Activated naive CD4-positive, alpha-beta T cell treated with anti-CD3 and anti-CD28 coated beads, Interleukin-2, amount 50 U/mL, for 24 hours (primary cell): ENCODE data around the gene SNX25.

Experiments
- H3K27ac Mint-ChIP-seq: one replicate; pipeline ENCODE4 v1.8.0; 2021; ENCODE audit warnings: mild to moderate bottlenecking, mixed read lengths
- H3K27me3 Mint-ChIP-seq: one replicate; pipeline ENCODE4 v1.8.0; 2021; ENCODE audit warnings: mixed read lengths
- H3K36me3 Mint-ChIP-seq: one replicate; pipeline ENCODE4 v1.8.0; 2021; ENCODE audit warnings: mixed read lengths
- H3K4me1 Mint-ChIP-seq: one replicate; pipeline ENCODE4 v1.8.0; 2021; ENCODE audit warnings: mixed read lengths
- H3K4me3 Mint-ChIP-seq: one replicate; pipeline ENCODE4 v1.8.0; 2021; ENCODE audit warnings: mild to moderate bottlenecking, mixed read lengths
- H3K9me3 Mint-ChIP-seq: one replicate; pipeline ENCODE4 v1.8.0; 2021; ENCODE audit warnings: mixed read lengths

The SNX25 gene

GRCh38 chr4:185259719-185260118 lies 50.3 kb downstream of the SNX25 start:
- no peak overlapping the region for H3K4me3 Mint-ChIP-seq
- H3K4me1 Mint-ChIP-seq, result peaks cover 25% of the 10 kb centered on the region
- H3K27me3 Mint-ChIP-seq, result no peaks in the 10 kb centered on the region
- peaks cover 7% of the 10 kb centered on the region for H3K36me3 Mint-ChIP-seq
- H3K9me3 Mint-ChIP-seq, result no peaks in the 10 kb centered on the region
- no peak overlapping the region for H3K27ac Mint-ChIP-seq

- Mint-ChIP-seq H3K4me1 (peaks cover 28% of the 10 kb centered on the region), H3K4me3 (no peak overlapping the region), H3K27me3 (no peaks in the 10 kb centered on the region), H3K36me3 (peaks cover 7% of the 10 kb centered on the region), H3K27ac (no peak overlapping the region), H3K9me3 (no peaks in the 10 kb centered on the region)
Observed at GRCh38 chr4:185261946-185262345, 52.5 kb downstream of the SNX25 start.

GRCh38 chr4:185263419-185263818 lies 54.0 kb downstream of the SNX25 start:
- no peaks in the 10 kb centered on the region for H3K27me3 Mint-ChIP-seq
- H3K9me3 Mint-ChIP-seq, result no peaks in the 10 kb centered on the region
- no peak overlapping the region for H3K4me3 Mint-ChIP-seq
- H3K36me3 Mint-ChIP-seq, result peaks cover 13% of the 10 kb centered on the region
- peaks cover 23% of the 10 kb centered on the region for H3K4me1 Mint-ChIP-seq
- H3K27ac Mint-ChIP-seq, result no peak overlapping the region

GRCh38 chr4:185265942-185266341 lies 56.5 kb downstream of the SNX25 start:
- H3K4me1 Mint-ChIP-seq, result peaks cover 11% of the 10 kb centered on the region
- no peaks in the 10 kb centered on the region for H3K9me3 Mint-ChIP-seq
- H3K4me3 Mint-ChIP-seq, result no peak overlapping the region
- H3K36me3 Mint-ChIP-seq, result peaks cover 19% of the 10 kb centered on the region
- no peaks in the 10 kb centered on the region for H3K27me3 Mint-ChIP-seq
- H3K27ac Mint-ChIP-seq, result no peak overlapping the region

- Mint-ChIP-seq H3K9me3 (no peaks in the 10 kb centered on the region), H3K27ac (no peak overlapping the region), H3K36me3 (peaks cover 18% of the 10 kb centered on the region), H3K4me1 (peaks cover 6% of the 10 kb centered on the region), H3K4me3 (no peak overlapping the region), H3K27me3 (no peaks in the 10 kb centered on the region)
Observed at GRCh38 chr4:185269286-185269685, 59.9 kb downstream of the SNX25 start.

GRCh38 chr4:185270037-185270436 lies 60.6 kb downstream of the SNX25 start:
- Mint-ChIP-seq H3K36me3 (peaks cover 17% of the 10 kb centered on the region), H3K4me3 (no peak overlapping the region), H3K27ac (no peak overlapping the region), H3K9me3 (no peaks in the 10 kb centered on the region), H3K4me1 (peaks cover 6% of the 10 kb centered on the region), H3K27me3 (no peaks in the 10 kb centered on the region)

GRCh38 chr4:185270885-185271284 lies 61.5 kb downstream of the SNX25 start:
- Mint-ChIP-seq H3K4me1 (peaks cover 2% of the 10 kb centered on the region), H3K36me3 (peaks cover 17% of the 10 kb centered on the region), H3K9me3 (no peaks in the 10 kb centered on the region), H3K27ac (no peak overlapping the region), H3K27me3 (no peaks in the 10 kb centered on the region), H3K4me3 (no peak overlapping the region)

- Mint-ChIP-seq H3K4me3 (no peak overlapping the region), H3K36me3 (peaks cover 20% of the 10 kb centered on the region), H3K27ac (no peak overlapping the region), H3K4me1 (no peaks in the 10 kb centered on the region), H3K9me3 (no peaks in the 10 kb centered on the region), H3K27me3 (no peaks in the 10 kb centered on the region)
Observed at GRCh38 chr4:185272245-185272644, 62.8 kb downstream of the SNX25 start.

- no peak overlapping the region for H3K4me3 Mint-ChIP-seq
- no peaks in the 10 kb centered on the region for H3K4me1 Mint-ChIP-seq
- no peaks in the 10 kb centered on the region for H3K9me3 Mint-ChIP-seq
- H3K36me3 Mint-ChIP-seq, result peaks cover 8% of the 10 kb centered on the region
- no peak overlapping the region for H3K27ac Mint-ChIP-seq
- H3K27me3 Mint-ChIP-seq, result no peaks in the 10 kb centered on the region
Observed at GRCh38 chr4:185275501-185275900, 66.1 kb downstream of the SNX25 start.

- no peaks in the 10 kb centered on the region for H3K9me3 Mint-ChIP-seq
- no peak overlapping the region for H3K27ac Mint-ChIP-seq
Observed at GRCh38 chr4:185276036-185276435, 66.6 kb downstream of the SNX25 start.

GRCh38 chr4:185278716-185279115 lies 69.3 kb downstream of the SNX25 start:
- no peak overlapping the region for H3K27ac Mint-ChIP-seq
- H3K9me3 Mint-ChIP-seq, result no peaks in the 10 kb centered on the region
- H3K4me1 Mint-ChIP-seq, result no peaks in the 10 kb centered on the region
- H3K36me3 Mint-ChIP-seq, result peaks cover 7% of the 10 kb centered on the region
- no peak overlapping the region for H3K4me3 Mint-ChIP-seq
- H3K27me3 Mint-ChIP-seq, result no peaks in the 10 kb centered on the region

More at GRCh38 chr4:185276036-185276435, 66.6 kb downstream of the SNX25 start:
- Mint-ChIP-seq H3K36me3 (peaks cover 8% of the 10 kb centered on the region), H3K4me3 (no peak overlapping the region), H3K27me3 (no peaks in the 10 kb centered on the region), H3K4me1 (no peaks in the 10 kb centered on the region)

- H3K36me3 Mint-ChIP-seq, result peaks cover 11% of the 10 kb centered on the region
- no peaks in the 10 kb centered on the region for H3K27me3 Mint-ChIP-seq
- H3K4me3 Mint-ChIP-seq, result no peak overlapping the region
- no peaks in the 10 kb centered on the region for H3K9me3 Mint-ChIP-seq
- no peak overlapping the region for H3K27ac Mint-ChIP-seq
- H3K4me1 Mint-ChIP-seq, result no peaks in the 10 kb centered on the region
Observed at GRCh38 chr4:185280608-185281007, 71.2 kb downstream of the SNX25 start.

GRCh38 chr4:185282968-185283367 lies 73.6 kb downstream of the SNX25 start:
- no peaks in the 10 kb centered on the region for H3K4me1 Mint-ChIP-seq
- no peak overlapping the region for H3K4me3 Mint-ChIP-seq
- no peaks in the 10 kb centered on the region for H3K27me3 Mint-ChIP-seq
- peaks cover 7% of the 10 kb centered on the region for H3K36me3 Mint-ChIP-seq
- H3K9me3 Mint-ChIP-seq, result no peaks in the 10 kb centered on the region
- no peak overlapping the region for H3K27ac Mint-ChIP-seq

- Mint-ChIP-seq H3K9me3 (no peaks in the 10 kb centered on the region), H3K27me3 (no peaks in the 10 kb centered on the region), H3K4me3 (no peak overlapping the region), H3K4me1 (no peaks in the 10 kb centered on the region), H3K27ac (no peak overlapping the region), H3K36me3 (peaks cover 10% of the 10 kb centered on the region)
Observed at GRCh38 chr4:185283723-185284122, 74.3 kb downstream of the SNX25 start.

GRCh38 chr4:185285632-185286393 lies 76.4 kb downstream of the SNX25 start:
- Mint-ChIP-seq H3K27me3 (no peaks in the 10 kb centered on the region), H3K36me3 (peaks cover 13% of the 10 kb centered on the region), H3K4me1 (no peaks in the 10 kb centered on the region), H3K27ac (no peak overlapping the region), H3K4me3 (no peak overlapping the region), H3K9me3 (no peaks in the 10 kb centered on the region)

GRCh38 chr4:185286571-185286970 lies 77.2 kb downstream of the SNX25 start:
- Mint-ChIP-seq H3K4me3 (no peak overlapping the region), H3K27me3 (no peaks in the 10 kb centered on the region), H3K36me3 (peaks cover 15% of the 10 kb centered on the region), H3K9me3 (no peaks in the 10 kb centered on the region), H3K27ac (no peak overlapping the region), H3K4me1 (no peaks in the 10 kb centered on the region)

- Mint-ChIP-seq H3K36me3 (peaks cover 17% of the 10 kb centered on the region), H3K27ac (no peak overlapping the region), H3K4me3 (no peak overlapping the region), H3K9me3 (no peaks in the 10 kb centered on the region), H3K4me1 (no peaks in the 10 kb centered on the region), H3K27me3 (no peaks in the 10 kb centered on the region)
Observed at GRCh38 chr4:185287031-185287430, 77.6 kb downstream of the SNX25 start.
